ENCODE data around the gene UGGT2.

The UGGT2 gene

DNA sequence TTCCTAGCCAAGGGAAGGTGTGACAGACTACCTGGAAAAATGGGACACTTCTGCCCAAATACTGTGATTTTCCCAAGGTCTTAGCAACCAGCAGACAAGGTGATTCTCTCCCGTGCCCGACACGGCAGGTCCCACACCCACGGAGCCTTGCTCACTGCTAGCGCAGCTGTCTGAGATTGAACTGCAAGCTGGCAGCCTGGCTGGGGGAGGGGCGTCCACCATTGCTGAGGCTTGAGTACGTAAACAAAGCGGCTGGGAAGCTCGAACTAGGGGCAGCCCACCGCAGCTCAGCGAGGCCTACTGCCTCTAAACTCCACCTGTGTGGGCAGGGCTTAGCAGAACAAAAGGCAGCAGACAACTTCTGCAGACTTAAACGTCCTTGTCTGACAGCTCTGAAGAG is 146.2 kb downstream of the UGGT2 start:
- no peak overlapping the region for H3K27ac ChIP-seq
- TF ChIP-seq, protein P1, sequence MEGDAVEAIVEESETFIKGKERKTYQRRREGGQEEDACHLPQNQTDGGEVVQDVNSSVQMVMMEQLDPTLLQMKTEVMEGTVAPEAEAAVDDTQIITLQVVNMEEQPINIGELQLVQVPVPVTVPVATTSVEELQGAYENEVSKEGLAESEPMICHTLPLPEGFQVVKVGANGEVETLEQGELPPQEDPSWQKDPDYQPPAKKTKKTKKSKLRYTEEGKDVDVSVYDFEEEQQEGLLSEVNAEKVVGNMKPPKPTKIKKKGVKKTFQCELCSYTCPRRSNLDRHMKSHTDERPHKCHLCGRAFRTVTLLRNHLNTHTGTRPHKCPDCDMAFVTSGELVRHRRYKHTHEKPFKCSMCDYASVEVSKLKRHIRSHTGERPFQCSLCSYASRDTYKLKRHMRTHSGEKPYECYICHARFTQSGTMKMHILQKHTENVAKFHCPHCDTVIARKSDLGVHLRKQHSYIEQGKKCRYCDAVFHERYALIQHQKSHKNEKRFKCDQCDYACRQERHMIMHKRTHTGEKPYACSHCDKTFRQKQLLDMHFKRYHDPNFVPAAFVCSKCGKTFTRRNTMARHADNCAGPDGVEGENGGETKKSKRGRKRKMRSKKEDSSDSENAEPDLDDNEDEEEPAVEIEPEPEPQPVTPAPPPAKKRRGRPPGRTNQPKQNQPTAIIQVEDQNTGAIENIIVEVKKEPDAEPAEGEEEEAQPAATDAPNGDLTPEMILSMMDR (conservative IDR thresholded peaks at IDR 0.05), result no peak
- TF ChIP-seq ZFX (IDR thresholded peaks at IDR 0.05), result no peak

DNA sequence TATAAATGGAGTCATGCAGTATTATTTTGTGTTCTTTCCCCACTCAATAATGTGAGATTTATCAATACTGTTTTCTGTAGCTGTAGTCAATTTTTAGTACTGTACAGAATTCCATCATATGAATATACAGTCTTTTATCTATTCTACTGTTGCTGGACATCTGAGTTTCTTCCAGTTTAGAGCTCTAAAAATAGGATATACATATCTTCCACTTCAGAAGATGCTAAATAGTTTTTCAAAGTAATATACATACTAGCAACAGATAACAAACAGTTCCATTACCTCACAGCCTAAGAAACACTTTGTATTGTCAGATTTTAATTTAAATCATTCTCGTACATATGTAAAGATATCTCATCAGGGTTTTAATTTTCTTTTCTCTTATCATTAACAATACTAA is 149.6 kb downstream of the UGGT2 start:
- H3K27ac ChIP-seq, result no peak overlapping the region
- TF ChIP-seq, protein P1 (conservative IDR thresholded peaks at IDR 0.05), result no peak
- TF ChIP-seq ZFX (IDR thresholded peaks at IDR 0.05), result no peak

DNA sequence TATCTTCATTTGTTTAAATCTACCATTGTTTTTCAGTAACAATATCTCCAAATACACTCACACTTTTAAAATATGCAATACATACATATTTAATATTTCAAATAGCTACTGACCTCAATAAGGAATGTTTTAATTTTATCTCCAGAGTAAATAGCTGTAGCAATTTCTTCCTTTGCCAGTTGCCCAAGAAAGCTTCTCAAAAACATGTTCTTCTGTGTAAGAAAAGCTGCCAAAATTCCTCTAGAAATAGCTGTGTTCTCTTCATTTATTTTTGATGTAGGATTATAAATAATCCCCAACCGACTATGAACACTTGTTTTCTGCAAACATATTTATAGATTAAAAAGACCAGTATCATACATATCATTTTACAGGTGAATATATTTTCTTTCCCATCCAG is 150.5 kb downstream of the UGGT2 start:
- H3K27ac ChIP-seq, result no peak overlapping the region

DNA sequence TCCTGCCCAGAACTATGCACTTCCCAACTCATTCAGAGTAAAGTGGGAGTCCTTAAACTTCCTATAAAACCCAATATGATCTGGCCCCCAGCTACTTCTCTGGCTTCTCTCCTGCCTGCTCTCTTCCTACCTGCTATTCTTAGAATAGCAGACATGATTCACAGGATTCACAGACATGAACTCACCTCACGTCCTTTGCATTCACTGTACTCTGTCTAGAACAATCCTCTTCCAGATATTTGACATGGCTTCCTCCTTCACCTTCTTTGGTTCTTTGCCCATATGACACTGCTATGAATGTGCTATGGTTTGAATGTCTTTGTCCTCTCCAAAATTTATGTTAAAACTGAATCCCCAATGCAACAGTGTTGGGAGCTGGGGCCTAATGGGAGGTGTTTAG is 154.9 kb downstream of the UGGT2 start:
- TF ChIP-seq, protein P1 (conservative IDR thresholded peaks at IDR 0.05), result no peak
- TF ChIP-seq ZFX (IDR thresholded peaks at IDR 0.05), result no peak
- H3K27ac ChIP-seq, result no peak overlapping the region

More for the DNA sequence above, 150.5 kb downstream of the UGGT2 start:
- TF ChIP-seq ZFX (IDR thresholded peaks at IDR 0.05), result no peak
- TF ChIP-seq, protein P1 (conservative IDR thresholded peaks at IDR 0.05), result no peak

DNA sequence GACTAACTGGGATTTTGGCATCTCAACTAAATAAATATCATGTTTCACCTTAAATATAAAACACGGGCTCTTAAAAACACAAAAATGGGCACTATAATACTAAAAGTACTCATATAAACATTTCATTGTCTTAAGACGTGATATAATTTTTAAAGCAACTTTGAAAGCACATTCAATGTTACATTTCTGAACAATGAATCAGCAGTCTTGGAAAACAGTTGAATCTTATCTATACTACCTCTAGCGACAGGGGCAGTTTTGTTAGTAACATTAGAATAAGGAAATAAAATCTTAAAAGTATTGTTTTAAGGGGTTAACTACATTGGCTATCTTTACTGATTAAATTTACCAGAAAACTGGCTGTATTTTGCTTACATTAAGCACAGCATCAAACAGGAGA is 156.9 kb downstream of the UGGT2 start:
- H3K27ac ChIP-seq, result no peak overlapping the region

DNA sequence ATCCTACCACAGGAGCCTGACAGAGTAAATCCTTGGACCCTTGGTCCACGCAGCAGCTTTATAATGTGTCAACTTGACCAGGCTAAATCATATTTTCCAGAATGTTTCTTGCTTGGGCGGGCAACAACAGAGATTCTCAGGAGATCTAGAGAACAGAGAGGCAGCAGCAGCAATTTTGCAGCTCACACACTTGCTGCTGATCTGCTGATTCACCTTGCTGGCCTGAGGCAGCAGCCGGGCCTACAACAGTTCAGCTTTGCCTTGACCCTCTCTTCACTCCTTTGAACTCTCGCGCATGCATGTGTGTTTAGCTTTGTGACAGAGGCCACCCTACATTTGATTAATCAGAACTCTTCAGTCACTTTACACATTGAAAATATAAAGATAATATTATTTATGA is 159.3 kb downstream of the UGGT2 start:
- no peak overlapping the region for H3K27ac ChIP-seq
- TF ChIP-seq, protein P1 (conservative IDR thresholded peaks at IDR 0.05), result no peak
- TF ChIP-seq ZFX (IDR thresholded peaks at IDR 0.05), result no peak

More for the DNA sequence above, 156.9 kb downstream of the UGGT2 start:
- TF ChIP-seq, protein P1 (conservative IDR thresholded peaks at IDR 0.05), result no peak
- no peak for TF ChIP-seq ZFX (IDR thresholded peaks at IDR 0.05)

DNA sequence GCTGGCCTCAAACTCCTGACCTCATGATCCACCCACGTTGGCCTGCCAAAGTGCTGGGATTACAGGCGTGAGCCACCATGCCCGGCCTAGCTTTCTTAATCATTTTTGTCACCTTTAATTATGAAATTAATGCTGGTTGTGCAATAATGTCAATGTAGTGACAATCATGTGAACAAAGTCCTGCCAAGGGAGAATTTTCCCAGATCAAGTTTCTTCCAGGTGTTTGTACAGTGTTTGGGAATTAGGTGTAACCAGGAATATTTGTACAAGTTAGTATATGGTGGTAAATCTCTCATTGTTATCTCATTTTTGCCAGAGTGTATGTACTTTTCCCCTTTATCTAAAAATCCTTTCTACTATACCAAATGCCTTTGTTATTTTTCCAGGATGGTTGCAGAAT is 171.1 kb downstream of the UGGT2 start:
- H3K27ac ChIP-seq, result no peak overlapping the region; the same call in 1 of the 2 replicates
- no peak for TF ChIP-seq ZFX (IDR thresholded peaks at IDR 0.05)
- TF ChIP-seq, protein P1 (conservative IDR thresholded peaks at IDR 0.05), result no peak

Measured in C4-2B (cell line).